Endothelial cell of umbilical vein (primary cell): ENCODE results near the gene CCDC136. TPM values are rescaled to one million over a fixed set of nuclear protein-coding genes. Genes with fewer than 3 reads are reported as not detected.

Experiments
- BruUV-seq: library from RNA; stranded (reverse); fragments of 400-500 nt; replicated peaks from 2 replicates; lab custom pipeline; 2021; lab: Mats Ljungman, UMichigan
- CTCF ChIA-PET: fragments of 300-600, 350-600 bp; sonication (Branson Sonifier 250); formaldehyde crosslinking; loops from one replicate; lab custom pipeline; 2021; ENCODE audit warnings: antibody characterized with exemption, inconsistent platforms; lab: Charles Lee
- POLR2A ChIA-PET: fragments of 300-600, 350-600 bp; sonication (Branson Sonifier 250); formaldehyde crosslinking; loops from one replicate; lab custom pipeline; 2021; ENCODE audit warnings: antibody characterized with exemption, inconsistent platforms; lab: Charles Lee
- DNase-seq: peaks from one replicate; pipeline ENCODE4 v3.0.0-alpha.2; 2011; ENCODE audit warnings: low read depth, low spot score
- FAIRE-seq: peaks from 2 replicates; lab custom pipeline; 2011; peaks lifted over from hg19 to GRCh38; lab: Jason Lieb, UNC
- H2AFZ ChIP-seq: 2 replicates; pipeline ENCODE4 v1.6.0; 2012; ENCODE audit warnings: low read depth, low read length, control low read depth, inconsistent platforms
- H3K27ac ChIP-seq: 2 replicates; pipeline ENCODE4 v1.5.1; 2011; ENCODE audit warnings: low read depth, mild to moderate bottlenecking, control low read depth, low read length, moderate library complexity; ENCODE audit not compliant: insufficient read depth
- H3K27me3 ChIP-seq, 2 experiments: 2 replicates each; pipeline versions ENCODE4 v1.6.0 to v1.6.1; 2011; ENCODE audit warnings: low read length in 2 of 2, mixed read lengths in 1 of 2; ENCODE audit not compliant: control insufficient read depth in 2 of 2, insufficient read depth in 2 of 2
- H3K36me3 ChIP-seq, 2 experiments: 2 replicates in 1 of 2; 3 replicates in 1 of 2; pipeline ENCODE4 v1.5.1; 2011; ENCODE audit warnings: low read length in 2 of 2, mild to moderate bottlenecking in 1 of 2, moderate library complexity in 1 of 2; ENCODE audit not compliant: control insufficient read depth in 2 of 2, insufficient read depth in 2 of 2; ENCODE audit errors: extremely low read depth in 1 of 2
- H3K4me1 ChIP-seq: 3 replicates; pipeline ENCODE4 v1.5.1; 2011; ENCODE audit warnings: mild to moderate bottlenecking, low read length; ENCODE audit not compliant: control insufficient read depth, insufficient read depth; ENCODE audit errors: extremely low read depth
- H3K4me2 ChIP-seq: 2 replicates; pipeline ENCODE4 v1.6.1; 2011; ENCODE audit warnings: low read length, control low read depth, mixed read lengths; ENCODE audit not compliant: insufficient read depth
- H3K4me3 ChIP-seq, 3 experiments: fragments of 200-600 bp in 1 of 3; sonication (generic), shearing (Covaris generic) in 1 of 3; replicated peaks in 1 of 3; 2 replicates each; pipeline ENCODE4 v1.5.1; 2011 to 2016; ENCODE audit warnings: control low read depth in 3 of 3, low read length in 3 of 3, mild to moderate bottlenecking in 2 of 3, inconsistent platforms in 1 of 3, low read depth in 1 of 3, moderate library complexity in 1 of 3; ENCODE audit not compliant: insufficient read depth in 1 of 3
- H3K79me2 ChIP-seq: 2 replicates; pipeline ENCODE4 v1.6.0; 2012; ENCODE audit warnings: low read length, inconsistent platforms; ENCODE audit not compliant: control insufficient read depth, insufficient read depth
- H3K9ac ChIP-seq: replicated peaks from 2 replicates; pipeline ENCODE3; 2011; ENCODE audit warnings: low read length, control low read depth; ENCODE audit not compliant: insufficient read depth; ENCODE audit errors: extremely low read depth
- H3K9me1 ChIP-seq: replicated peaks from 3 replicates; pipeline ENCODE4 v1.6.0; 2011; ENCODE audit warnings: mild to moderate bottlenecking, low read length; ENCODE audit not compliant: control insufficient read depth, insufficient read depth; ENCODE audit errors: extremely low read depth
- H3K9me3 ChIP-seq: replicated peaks from 2 replicates; pipeline ENCODE4 v1.5.1; 2012; ENCODE audit warnings: low read length, inconsistent platforms; ENCODE audit not compliant: control insufficient read depth, insufficient read depth
- H4K20me1 ChIP-seq: replicated peaks from 2 replicates; pipeline ENCODE3; 2011; ENCODE audit warnings: mild to moderate bottlenecking, low read length; ENCODE audit not compliant: control insufficient read depth, insufficient read depth; ENCODE audit errors: extremely low read depth
- EZH2 ChIP-seq: IDR thresholded peaks from 2 replicates; pipeline ENCODE4 v1.6.1; 2012; ENCODE audit warnings: borderline replicate concordance, low read depth, mild to moderate bottlenecking, moderate library complexity, low read length, inconsistent platforms; ENCODE audit not compliant: severe bottlenecking
- FOS ChIP-seq: IDR thresholded peaks from 2 replicates; pipeline ENCODE4 v1.6.1; 2011; ENCODE audit warnings: mild to moderate bottlenecking, low read length, moderate library complexity, borderline replicate concordance; ENCODE audit not compliant: insufficient read depth
- GATA2 ChIP-seq: IDR thresholded peaks from 2 replicates; pipeline ENCODE4 v1.7.0; 2011; ENCODE audit warnings: low read depth, mild to moderate bottlenecking, moderate library complexity, mixed read lengths, low read length; ENCODE audit not compliant: insufficient read length, insufficient read depth
- JUN ChIP-seq: IDR thresholded peaks from 2 replicates; pipeline ENCODE4 v1.6.1; 2011; ENCODE audit warnings: borderline replicate concordance, low read depth; ENCODE audit not compliant: insufficient read length, insufficient read depth
- MYC ChIP-seq: IDR thresholded peaks from one replicate; pipeline ENCODE4 v1.6.1; 2011; ENCODE audit warnings: mild to moderate bottlenecking, low read depth, low read length
- POLR2A ChIP-seq: IDR thresholded peaks from 2 replicates; pipeline ENCODE4 v1.6.1; 2012; ENCODE audit warnings: low read depth, mild to moderate bottlenecking, control low read depth, low read length
- POLR2AphosphoS5 ChIP-seq: IDR thresholded peaks from 2 replicates; pipeline ENCODE4 v1.6.1; 2012; ENCODE audit warnings: low read depth, mild to moderate bottlenecking, control low read depth, low read length, moderate library complexity; ENCODE audit not compliant: insufficient read depth
- dilution Hi-C: fragments of 300-500 bp; cut with MboI; formaldehyde crosslinking; loops from one replicate; pipeline ENCODE4 v1.15.0; 2019; ENCODE audit warnings: low sequenced_read_pairs; ENCODE audit not compliant: extremely low pct_ligation_motif_present
- intact Hi-C: fragments of 100-400 bp; cut with micrococcal nuclease; formaldehyde crosslinking; loops from one replicate; pipeline ENCODE4 v1.10.0; 2022
- polyA plus RNA-seq, 4 experiments: library from polyadenylated mRNA; depleted of rRNA in 3 of 4; stranded (reverse) in 3 of 4; unstranded in 1 of 4; fragments of >200 nt; gene quantifications; 2 replicates each; pipeline versions ENCODE4 v1.2.1 to v1.2.3, GENCODE V29; 2011 to 2012; ENCODE audit warnings: missing spikeins in 1 of 4
- total RNA-seq: library from RNA; stranded (reverse); gene quantifications from 2 replicates; pipeline ENCODE4 v1.2.3, GENCODE V29; 2021
- TF ChIP-seq, protein P1 (sequence below): IDR thresholded peaks from 2 replicates; pipeline ENCODE4 v1.6.1; 2011; ENCODE audit not compliant: insufficient read depth, insufficient read length
- TF ChIP-seq, protein P2 (sequence below), 2 donors: IDR thresholded peaks; 1 replicate in 1 of 2; 2 replicates in 1 of 2; pipeline ENCODE4 v1.5.1; 2011; ENCODE audit warnings: low read length in 2 of 2, mild to moderate bottlenecking in 2 of 2, moderate library complexity in 2 of 2, control low read depth in 1 of 2, inconsistent platforms in 1 of 2, low read depth in 1 of 2; ENCODE audit not compliant: insufficient read depth in 1 of 2; ENCODE audit errors: extremely low read depth in 1 of 2

CCDC136 gene
- total and polyA plus RNA-seq, 2 donors (not counting 3 experiments of a cell fraction or from before 2014, with no cell fraction given), result 1.8 to 3.3 TPM

DNA sequence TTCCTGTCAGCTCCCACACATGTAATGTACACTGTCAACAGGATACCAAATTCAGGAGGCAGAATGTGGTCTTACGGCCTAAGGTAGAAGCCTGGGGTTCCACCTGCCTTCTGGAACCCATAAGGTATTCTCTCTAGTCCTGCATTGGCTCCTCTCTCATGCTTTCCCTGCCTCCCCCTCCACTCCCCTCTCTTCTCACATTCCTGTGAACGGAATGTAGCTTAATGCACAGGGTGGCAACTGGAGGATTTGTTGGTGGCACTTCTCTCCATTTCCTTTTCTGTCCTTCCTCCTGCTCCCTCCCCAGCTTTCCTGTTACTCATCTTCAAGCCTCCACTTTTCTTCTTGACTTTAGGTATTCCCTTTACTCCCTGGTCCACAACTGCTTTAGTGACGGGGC lies 26.9 kb downstream of the CCDC136 start:
- no peaks in the 10 kb centered on the region for H3K36me3 ChIP-seq
- H3K27ac ChIP-seq, result no peak overlapping the region
- H3K27me3 ChIP-seq, result peaks cover 39 to 50% of the 10 kb centered on the region in 2 experiments
- H3K9me1 ChIP-seq, result no peaks in the 10 kb centered on the region
- H2AFZ ChIP-seq, result no peak overlapping the region
- H3K9ac ChIP-seq, result no peak overlapping the region
- no peak for FAIRE-seq
- H4K20me1 ChIP-seq, result no peaks in the 10 kb centered on the region
- no peaks in the 10 kb centered on the region for H3K79me2 ChIP-seq
- no peak for DNase-seq
- TF ChIP-seq JUN (no peak), POLR2AphosphoS5 (no peak), MYC (no peak), FOS (no peak), POLR2A (no peak), EZH2 (no peak), GATA2 (no peak)
- TF ChIP-seq, protein P1, sequence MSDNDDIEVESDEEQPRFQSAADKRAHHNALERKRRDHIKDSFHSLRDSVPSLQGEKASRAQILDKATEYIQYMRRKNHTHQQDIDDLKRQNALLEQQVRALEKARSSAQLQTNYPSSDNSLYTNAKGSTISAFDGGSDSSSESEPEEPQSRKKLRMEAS, result no peak
- TF ChIP-seq, protein P2, sequence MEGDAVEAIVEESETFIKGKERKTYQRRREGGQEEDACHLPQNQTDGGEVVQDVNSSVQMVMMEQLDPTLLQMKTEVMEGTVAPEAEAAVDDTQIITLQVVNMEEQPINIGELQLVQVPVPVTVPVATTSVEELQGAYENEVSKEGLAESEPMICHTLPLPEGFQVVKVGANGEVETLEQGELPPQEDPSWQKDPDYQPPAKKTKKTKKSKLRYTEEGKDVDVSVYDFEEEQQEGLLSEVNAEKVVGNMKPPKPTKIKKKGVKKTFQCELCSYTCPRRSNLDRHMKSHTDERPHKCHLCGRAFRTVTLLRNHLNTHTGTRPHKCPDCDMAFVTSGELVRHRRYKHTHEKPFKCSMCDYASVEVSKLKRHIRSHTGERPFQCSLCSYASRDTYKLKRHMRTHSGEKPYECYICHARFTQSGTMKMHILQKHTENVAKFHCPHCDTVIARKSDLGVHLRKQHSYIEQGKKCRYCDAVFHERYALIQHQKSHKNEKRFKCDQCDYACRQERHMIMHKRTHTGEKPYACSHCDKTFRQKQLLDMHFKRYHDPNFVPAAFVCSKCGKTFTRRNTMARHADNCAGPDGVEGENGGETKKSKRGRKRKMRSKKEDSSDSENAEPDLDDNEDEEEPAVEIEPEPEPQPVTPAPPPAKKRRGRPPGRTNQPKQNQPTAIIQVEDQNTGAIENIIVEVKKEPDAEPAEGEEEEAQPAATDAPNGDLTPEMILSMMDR (IDR thresholded peaks at IDR 0.05; ENCODE audit: extremely low read depth in 1 of 2, insufficient read depth in 1 of 2, low read depth in 1 of 2, low read length in 2 of 2), result no peak
- dilution Hi-C loops (no loop called here), intact Hi-C loops (no loop called here)
- H3K4me2 ChIP-seq, result no peak overlapping the region
- H3K4me1 ChIP-seq, result no peaks in the 10 kb centered on the region
- no TSS peak for BruUV-seq
- no peak overlapping the region for H3K4me3 ChIP-seq
- CTCF ChIA-PET, result interaction anchor here (1.0 to 1.8 kb wide), 5 partner anchors 10 to 31 kb away, joined by 3 to 5 read pairs (median 4); no protein-coding TSS in a partner anchor
- H3K9me3 ChIP-seq, result no peaks in the 10 kb centered on the region
- POLR2A ChIA-PET, result no interaction called here
